ENCODE measurements around the gene TM4SF4. TPM values are rescaled to one million over a fixed set of nuclear protein-coding genes. Genes with fewer than 3 reads are reported as not detected.
"Not testable (repeated sequence)": the region's sequence is repeated elsewhere in the genome, so short reads cannot be mapped to it uniquely, and the experiment has no call there.

Gene TM4SF4
- total RNA-seq: not detected

- DNase-seq: no peak
Measured at GRCh38 chr3:149474250-149474817, at the start of gene TM4SF4. Gene TM4SF4, plus strand, starts transcription at chr3:149474697. Its CDS starts 181 bp downstream, at chr3:149474878.

GRCh38 chr3:149424918-149425317 is 49.6 kb upstream of the TM4SF4 start:
- no peak for DNase-seq

GRCh38 chr3:149426325-149426724 is 48.2 kb upstream of the TM4SF4 start:
- no peak for DNase-seq

GRCh38 chr3:149428087-149428486 is 46.4 kb upstream of the TM4SF4 start:
- no peak for DNase-seq

GRCh38 chr3:149430216-149430615 is 44.3 kb upstream of the TM4SF4 start:
- no peak for DNase-seq

- no peak for DNase-seq
Measured at GRCh38 chr3:149432149-149432548, 42.3 kb upstream of the TM4SF4 start.

- DNase-seq: no peak
Measured at GRCh38 chr3:149435996-149436885, 38.3 kb upstream of the TM4SF4 start.

- DNase-seq: no peak
Measured at GRCh38 chr3:149437286-149437685, 37.2 kb upstream of the TM4SF4 start.

GRCh38 chr3:149437710-149438109 is 36.8 kb upstream of the TM4SF4 start:
- no peak for DNase-seq

- no peak for DNase-seq
Measured at GRCh38 chr3:149438981-149439380, 35.5 kb upstream of the TM4SF4 start.

- DNase-seq: no peak
Measured at GRCh38 chr3:149441642-149442041, 32.9 kb upstream of the TM4SF4 start.

GRCh38 chr3:149442043-149442442 is 32.5 kb upstream of the TM4SF4 start:
- DNase-seq: no peak

- DNase-seq: peak; percentile 9
Measured at GRCh38 chr3:149442851-149443544, 31.5 kb upstream of the TM4SF4 start.

- no peak for DNase-seq
Measured at GRCh38 chr3:149443545-149443912, 31.0 kb upstream of the TM4SF4 start.

GRCh38 chr3:149444867-149445266 is 29.6 kb upstream of the TM4SF4 start:
- not testable (repeated sequence) for DNase-seq

- no peak for DNase-seq
Measured at GRCh38 chr3:149448331-149448831, 26.1 kb upstream of the TM4SF4 start.

GRCh38 chr3:149449182-149449581 is 25.3 kb upstream of the TM4SF4 start:
- peak; percentile 9 for DNase-seq

GRCh38 chr3:149449799-149450198 is 24.7 kb upstream of the TM4SF4 start:
- DNase-seq: no peak

- no peak for DNase-seq
Measured at GRCh38 chr3:149450281-149450680, 24.2 kb upstream of the TM4SF4 start.

GRCh38 chr3:149452036-149452435 is 22.5 kb upstream of the TM4SF4 start:
- no peak for DNase-seq

GRCh38 chr3:149453140-149453805 is 21.2 kb upstream of the TM4SF4 start:
- no peak for DNase-seq

- DNase-seq: no peak
Measured at GRCh38 chr3:149454746-149455145, 19.8 kb upstream of the TM4SF4 start.
